Testis (tissue), 3 donors: Measurements from ENCODE around the gene RPS6KB2. TPM values are rescaled to one million over a fixed set of nuclear protein-coding genes. Genes with fewer than 3 reads are reported as not detected.

ENCODE experiments used
- DNase-seq: peaks from one replicate; pipeline ENCODE4 v3.0.0-alpha.2; 2019
- H3K27ac ChIP-seq, 2 donors: fragments of 200-600 bp; sonication (generic); one replicate each; pipeline ENCODE4 v1.5.1; 2019
- H3K27me3 ChIP-seq: fragments of 200-600 bp; sonication (generic); one replicate; pipeline ENCODE4 v1.5.1; 2019
- H3K36me3 ChIP-seq: fragments of 200-600 bp; sonication (generic); one replicate; pipeline ENCODE4 v1.5.1; 2017; ENCODE audit warnings: low read depth; ENCODE audit errors: missing control alignments
- H3K4me1 ChIP-seq: fragments of 200-600 bp; sonication (generic); one replicate; pipeline ENCODE4 v1.5.1; 2019
- H3K4me3 ChIP-seq, 2 donors: fragments of 200-600 bp; sonication (generic); one replicate each; pipeline ENCODE4 v1.5.1; 2017 to 2019
- H3K9me3 ChIP-seq: fragments of 200-600 bp; sonication (generic); one replicate; pipeline ENCODE4 v1.5.1; 2017
- POLR2A ChIP-seq: fragments of 450-650 bp; IDR thresholded peaks from one replicate; pipeline ENCODE4 v1.6.1; 2017; ENCODE audit warnings: antibody characterized with exemption, mild to moderate bottlenecking, moderate library complexity
- WGBS, 2 donors: methylation state at CpG; one replicate each; pipeline ENCODE4 v1.1.5; 2018; 5-methylcytosine and 5-hydroxymethylcytosine counted together
- intact Hi-C: fragments of 100-400 bp; cut with DNase I; formaldehyde crosslinking; loops from one replicate; pipeline ENCODE4 v1.15.1; 2023; ENCODE audit warnings: low total_unique reads
- polyA plus RNA-seq: library from polyadenylated mRNA; stranded (reverse); fragments of 350-450 nt; fragmentation: Illumina TruSeq; extraction: RNeasy Lipid Tissue Mini Kit (QIAGEN cat#74804); gene quantifications from one replicate; pipeline ENCODE4 v1.2.3, GENCODE V29; 2014; ENCODE audit warnings: low read depth, low replicate concordance; ENCODE audit not compliant: insufficient read depth
- total RNA-seq, 2 donors: library from RNA; depleted of rRNA; stranded (reverse); fragments of >200 nt; gene quantifications; one replicate each; pipeline ENCODE4 v1.2.3, GENCODE V29; 2016
- TF ChIP-seq, protein P1 (sequence below), 3 experiments: fragments of 450-650 bp in 2 of 3; fragments of 200-600 bp in 1 of 3; sonication (generic) in 1 of 3; IDR thresholded peaks; one replicate each; pipeline ENCODE4 v1.5.1; 2016 to 2019; ENCODE audit warnings: antibody characterized with exemption in 3 of 3, mild to moderate bottlenecking in 2 of 3, moderate library complexity in 1 of 3

The RPS6KB2 gene
- total and polyA plus RNA-seq, 3 donors from 2014 or later: 30.1 to 47.4 (median 46.5) TPM

DNA sequence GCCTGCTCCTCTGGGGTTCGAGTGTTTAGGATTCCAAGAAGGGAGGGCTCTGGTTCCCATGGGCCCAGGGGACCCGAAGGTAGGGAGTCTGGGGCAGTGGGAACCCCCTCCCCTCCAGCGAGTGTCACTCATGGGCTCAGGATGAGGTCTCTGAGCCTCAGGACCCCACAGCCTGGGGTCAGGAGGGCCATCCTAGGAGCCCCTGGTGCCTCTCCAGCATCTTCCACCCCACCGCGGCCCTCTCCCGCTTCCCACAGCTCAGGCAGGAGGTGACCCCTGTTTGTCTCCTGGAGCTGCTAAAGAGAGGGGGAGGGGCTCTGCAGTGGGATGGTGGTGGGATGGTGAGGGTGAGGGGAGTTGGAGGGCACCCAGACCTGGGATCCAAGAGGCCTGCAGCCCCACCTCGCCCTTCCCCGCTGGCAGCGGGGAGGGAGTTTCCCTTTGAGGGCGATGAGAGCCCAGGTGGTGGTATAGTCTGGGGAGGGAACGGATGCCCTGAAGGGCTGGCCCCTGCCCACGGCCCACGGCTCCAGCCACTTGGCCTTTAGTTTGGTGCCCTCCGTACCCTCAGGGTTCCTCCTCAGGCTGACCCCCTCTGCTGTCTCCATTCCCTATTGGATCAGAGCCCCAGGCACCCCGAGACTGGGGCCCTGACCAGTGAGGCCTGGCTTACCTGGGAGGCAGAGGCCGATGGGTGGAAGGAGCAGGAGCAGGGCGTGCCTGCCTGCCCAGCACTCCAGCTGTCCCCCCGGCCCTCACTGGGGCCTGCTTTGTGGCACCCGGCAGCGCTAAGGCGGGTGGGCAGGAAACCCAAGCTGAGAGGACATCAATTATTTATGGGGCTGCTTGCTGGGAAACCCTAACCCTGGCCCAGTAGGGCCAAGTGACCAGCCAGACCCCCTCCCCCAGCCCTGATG, 25.8 kb downstream of the RPS6KB2 start:
- WGBS, 2 donors: 81 to 94% methylated on average over 9 to 21 of the region's 21 CpGs
- no peak overlapping the region for H3K4me3 ChIP-seq
- H3K27me3 ChIP-seq: no peaks in the 10 kb centered on the region
- no peak for DNase-seq
- intact Hi-C loops: no loop called here
- no peak overlapping the region for H3K27ac ChIP-seq
- TF ChIP-seq, protein P1, sequence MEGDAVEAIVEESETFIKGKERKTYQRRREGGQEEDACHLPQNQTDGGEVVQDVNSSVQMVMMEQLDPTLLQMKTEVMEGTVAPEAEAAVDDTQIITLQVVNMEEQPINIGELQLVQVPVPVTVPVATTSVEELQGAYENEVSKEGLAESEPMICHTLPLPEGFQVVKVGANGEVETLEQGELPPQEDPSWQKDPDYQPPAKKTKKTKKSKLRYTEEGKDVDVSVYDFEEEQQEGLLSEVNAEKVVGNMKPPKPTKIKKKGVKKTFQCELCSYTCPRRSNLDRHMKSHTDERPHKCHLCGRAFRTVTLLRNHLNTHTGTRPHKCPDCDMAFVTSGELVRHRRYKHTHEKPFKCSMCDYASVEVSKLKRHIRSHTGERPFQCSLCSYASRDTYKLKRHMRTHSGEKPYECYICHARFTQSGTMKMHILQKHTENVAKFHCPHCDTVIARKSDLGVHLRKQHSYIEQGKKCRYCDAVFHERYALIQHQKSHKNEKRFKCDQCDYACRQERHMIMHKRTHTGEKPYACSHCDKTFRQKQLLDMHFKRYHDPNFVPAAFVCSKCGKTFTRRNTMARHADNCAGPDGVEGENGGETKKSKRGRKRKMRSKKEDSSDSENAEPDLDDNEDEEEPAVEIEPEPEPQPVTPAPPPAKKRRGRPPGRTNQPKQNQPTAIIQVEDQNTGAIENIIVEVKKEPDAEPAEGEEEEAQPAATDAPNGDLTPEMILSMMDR (IDR thresholded peaks at IDR 0.05): no peak
- TF ChIP-seq POLR2A: no peak
- H3K9me3 ChIP-seq: no peaks in the 10 kb centered on the region
- no peaks in the 10 kb centered on the region for H3K36me3 ChIP-seq
- H3K4me1 ChIP-seq: no peaks in the 10 kb centered on the region

DNA sequence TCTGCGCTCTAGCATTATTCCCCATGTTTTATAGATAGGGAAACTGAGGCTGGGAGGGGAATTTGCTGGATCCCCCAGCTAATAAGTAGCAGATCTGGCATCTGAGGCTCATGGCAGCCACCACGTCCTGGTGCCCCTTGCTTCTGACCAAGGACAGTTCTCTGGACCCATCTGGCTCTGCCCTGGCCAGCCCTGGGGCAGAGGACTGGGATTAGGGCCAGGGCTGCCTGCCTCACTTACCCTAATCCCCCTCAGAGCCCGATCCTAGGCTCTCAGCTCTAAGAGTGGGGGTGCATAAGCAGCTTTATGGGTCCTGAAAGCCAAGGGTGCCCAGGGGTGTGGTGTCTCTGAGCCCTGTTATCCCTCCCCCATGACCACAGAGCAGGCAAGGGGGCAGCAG, 26.8 kb downstream of the RPS6KB2 start, which contains the start of gene CABP4:
Gene CABP4, plus strand, starts transcription at position 301 of the 400 bp plus-strand sequence. Its CDS starts 70 bp downstream, at position 371.
- H3K4me3 ChIP-seq: no peak within 1 kb of the TSS
- WGBS, 2 donors: 92 to 93% methylated on average over 3 of the region's 3 CpGs
- no peak within 1 kb of the TSS for H3K27ac ChIP-seq
- no peaks in the 10 kb centered on the region for H3K27me3 ChIP-seq
- no peak for DNase-seq
- H3K36me3 ChIP-seq: no peaks in the 10 kb centered on the region
- no peaks in the 10 kb centered on the region for H3K4me1 ChIP-seq
- H3K9me3 ChIP-seq: no peaks in the 10 kb centered on the region
- TF ChIP-seq, protein P1 (IDR thresholded peaks at IDR 0.05): no peak
- TF ChIP-seq POLR2A: no peak
- intact Hi-C loops: no loop called here

DNA sequence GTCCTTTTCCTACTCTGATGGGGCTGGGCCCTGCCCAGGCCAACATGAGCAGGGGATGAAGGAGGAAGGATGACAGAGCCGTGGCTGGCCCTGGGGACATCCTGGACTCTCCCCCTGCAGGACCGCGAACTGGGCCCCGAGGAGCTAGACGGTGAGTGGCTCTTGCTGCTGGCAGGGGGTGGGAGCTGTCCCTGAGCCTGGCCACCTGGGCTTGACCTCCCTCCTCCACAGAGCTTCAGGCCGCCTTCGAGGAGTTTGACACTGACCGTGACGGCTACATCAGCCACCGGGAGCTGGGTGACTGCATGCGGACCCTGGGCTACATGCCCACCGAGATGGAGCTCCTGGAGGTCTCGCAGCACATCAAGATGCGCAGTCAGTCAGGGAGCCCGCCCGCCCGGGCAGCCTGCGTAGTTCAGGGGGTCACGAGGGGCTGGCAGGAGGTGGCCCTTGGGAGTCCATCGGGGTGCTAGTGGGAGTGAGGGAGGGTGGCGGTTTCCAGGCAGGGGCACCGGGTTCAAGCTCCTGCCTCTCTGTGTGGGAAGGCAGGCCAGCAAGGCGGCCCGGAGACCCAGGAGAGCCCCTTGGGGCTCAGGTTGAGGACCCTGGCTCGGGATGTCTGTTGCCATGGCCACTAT, 27.9 kb downstream of the RPS6KB2 start:
- Histone ChIP-seq H3K36me3 (no peaks in the 10 kb centered on the region), H3K9me3 (no peaks in the 10 kb centered on the region), H3K4me3 (no peak overlapping the region), H3K27me3 (no peaks in the 10 kb centered on the region), H3K27ac (no peak overlapping the region), H3K4me1 (no peaks in the 10 kb centered on the region)
- DNase-seq: no peak
- intact Hi-C loops: no loop called here
- no peak for TF ChIP-seq POLR2A
- TF ChIP-seq, protein P1 (IDR thresholded peaks at IDR 0.05): no peak
- WGBS, 2 donors: 50 to 74% methylated on average over 1 to 25 of the region's 25 CpGs

DNA sequence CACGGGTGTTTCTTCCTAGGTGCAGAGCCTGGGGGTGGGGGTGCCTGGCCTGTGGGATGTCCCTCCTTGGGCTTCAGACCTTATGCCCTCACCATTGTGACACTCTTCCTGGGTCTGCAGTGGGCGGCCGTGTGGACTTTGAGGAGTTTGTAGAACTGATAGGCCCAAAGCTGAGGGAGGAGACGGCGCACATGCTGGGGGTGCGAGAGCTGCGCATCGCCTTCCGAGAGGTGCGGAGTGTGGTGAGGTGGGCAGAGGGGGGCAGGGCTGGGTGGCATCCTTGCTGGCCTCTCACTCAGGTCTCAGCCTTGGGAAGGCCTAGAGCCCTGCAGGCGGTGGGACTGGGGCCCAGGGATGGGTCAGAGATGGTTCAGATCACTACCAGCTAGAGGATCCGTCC, 29.2 kb downstream of the RPS6KB2 start:
- Histone ChIP-seq H3K27ac (no peak overlapping the region), H3K36me3 (no peaks in the 10 kb centered on the region), H3K4me3 (no peak overlapping the region), H3K27me3 (no peaks in the 10 kb centered on the region), H3K4me1 (no peaks in the 10 kb centered on the region), H3K9me3 (no peaks in the 10 kb centered on the region)
- intact Hi-C loops: no loop called here
- TF ChIP-seq POLR2A: no peak
- TF ChIP-seq, protein P1 (IDR thresholded peaks at IDR 0.05): no peak
- no peak for DNase-seq
- WGBS, 2 donors: 88 to 94% methylated on average over 11 to 12 of the region's 12 CpGs
